K562 (cell line): ENCODE results near the gene DBP. TPM values are rescaled to one million over a fixed set of nuclear protein-coding genes. Genes with fewer than 3 reads are reported as not detected.

Experiments
- CBX3 ChIP-seq, 2 experiments: IDR thresholded peaks; 1 replicate in 1 of 2; 2 replicates in 1 of 2; pipeline ENCODE4 v1.6.1; 2012; ENCODE audit warnings: inconsistent platforms in 2 of 2, low read length in 2 of 2, borderline replicate concordance in 1 of 2, control low read depth in 1 of 2
- ELF2 ChIP-seq: fragments of 250-450 bp; sonication (Bioruptor Pico); IDR thresholded peaks from 2 replicates; pipeline ENCODE4 v1.5.0; 2021; ENCODE audit warnings: mild to moderate bottlenecking
- FOXP1 ChIP-seq: sonication (generic); formaldehyde crosslinking; IDR thresholded peaks from 2 replicates; pipeline ENCODE4 v1.8.0; 2022; ENCODE audit warnings: mild to moderate bottlenecking, missing genetic modification reagents
- HCFC1 ChIP-seq: IDR thresholded peaks from 2 replicates; pipeline ENCODE4 v1.6.1; 2012; ENCODE audit warnings: low read depth, low read length, improper control_type of control experiment
- HDAC6 ChIP-seq: IDR thresholded peaks from 2 replicates; pipeline ENCODE4 v1.6.1; 2012; ENCODE audit warnings: low read depth, mild to moderate bottlenecking, control low read depth, inconsistent platforms, low read length, moderate library complexity
- KLF13 ChIP-seq: fragments of 450-650 bp; IDR thresholded peaks from 2 replicates; pipeline ENCODE4 v1.6.1; 2016; ENCODE audit warnings: missing genetic modification characterization, low read depth, mild to moderate bottlenecking, missing compliant biosample characterization, moderate library complexity, borderline replicate concordance
- LEF1 ChIP-seq: fragments of 450-650 bp; IDR thresholded peaks from 2 replicates; pipeline ENCODE4 v1.6.1; 2016; ENCODE audit warnings: mild to moderate bottlenecking
- MAX ChIP-seq: sonication (generic); formaldehyde crosslinking; IDR thresholded peaks from 2 replicates; pipeline ENCODE4 v1.9.0; 2022; ENCODE audit warnings: mild to moderate bottlenecking, missing genetic modification reagents
- NFRKB ChIP-seq: fragments of 450-650 bp; IDR thresholded peaks from 2 replicates; pipeline ENCODE4 v1.6.1; 2016; ENCODE audit warnings: low read depth
- PCBP2 ChIP-seq: fragments of 200-400 bp; formaldehyde crosslinking; IDR thresholded peaks from 2 replicates; pipeline ENCODE4 v1.6.1; 2018; ENCODE audit warnings: low read length, low read depth, mild to moderate bottlenecking, moderate library complexity; ENCODE audit not compliant: poor library complexity, severe bottlenecking
- PPARD ChIP-seq: fragments of 250-450 bp; sonication (Bioruptor Pico); IDR thresholded peaks from 2 replicates; pipeline ENCODE4 v1.8.0; 2022; ENCODE audit warnings: inconsistent platforms, mild to moderate bottlenecking, moderate library complexity
- PRPF4 ChIP-seq: fragments of 200-400 bp; formaldehyde crosslinking; IDR thresholded peaks from one replicate; pipeline ENCODE4 v1.6.1; 2017; ENCODE audit warnings: low read length, low read depth, mild to moderate bottlenecking; ENCODE audit not compliant: insufficient read depth, poor library complexity, severe bottlenecking
- RAD21 ChIP-seq, 2 experiments: fragments of 250-450 bp in 1 of 2; fragments of 450-650 bp in 1 of 2; sonication (Bioruptor Pico) in 1 of 2; formaldehyde crosslinking in 1 of 2; IDR thresholded peaks in 1 of 2; conservative IDR thresholded peaks in 1 of 2; 2 replicates each; pipeline versions ENCODE4 v1.4.0 to v1.8.0; 2020 to 2022; ENCODE audit warnings: mild to moderate bottlenecking in 2 of 2, moderate library complexity in 1 of 2
- RNF219 ChIP-seq: fragments of 250-450 bp; sonication (Bioruptor Pico); IDR thresholded peaks from 2 replicates; pipeline ENCODE4 v1.5.0; 2022; ENCODE audit warnings: mild to moderate bottlenecking
- SETDB1 ChIP-seq: IDR thresholded peaks from one replicate; pipeline ENCODE4 v1.6.1; 2012; ENCODE audit warnings: low read length, control low read depth, inconsistent platforms
- SMARCA4 ChIP-seq: fragments of 450-650 bp; IDR thresholded peaks from 2 replicates; pipeline ENCODE4 v1.6.1; 2016
- SMARCE1 ChIP-seq: fragments of 450-650 bp; IDR thresholded peaks from 2 replicates; pipeline ENCODE4 v1.7.1; 2016; ENCODE audit warnings: mild to moderate bottlenecking
- ZHX1 ChIP-seq: fragments of 150-350 bp; conservative IDR thresholded peaks from 2 replicates; pipeline ENCODE4 v1.6.1; 2014; ENCODE audit warnings: low read length
- ZNF133 ChIP-seq: fragments of 250-450 bp; sonication (Bioruptor Pico); IDR thresholded peaks from 2 replicates; pipeline ENCODE4 v1.4.0; 2020; ENCODE audit warnings: mild to moderate bottlenecking
- ZNF253 ChIP-seq: fragments of 250-450 bp; sonication (Bioruptor Pico); conservative IDR thresholded peaks from 2 replicates; pipeline ENCODE4 v1.6.1; 2021; ENCODE audit warnings: mild to moderate bottlenecking
- ZNF398 ChIP-seq: fragments of 250-450 bp; sonication (Bioruptor Pico); IDR thresholded peaks from 2 replicates; pipeline ENCODE4 v1.8.0; 2021; ENCODE audit warnings: moderate library complexity, mild to moderate bottlenecking, inconsistent platforms
- ZNF717 ChIP-seq: fragments of 250-450 bp; sonication (Bioruptor Pico); IDR thresholded peaks from 2 replicates; pipeline ENCODE4 v1.5.0; 2021
- polyA plus RNA-seq, 8 experiments: library from polyadenylated mRNA; depleted of rRNA in 4 of 8; stranded (reverse) in 5 of 8; unstranded in 3 of 8; fragments of >200 nt; fragmentation: Nextera tagmentation in 2 of 8; fragmentation: Illumina TruSeq in 1 of 8; extraction: Ambion mirVana in 2 of 8; extraction: Trizol in 1 of 8; gene quantifications; 2 replicates each; pipeline versions ENCODE4 v1.2.1 to v1.2.3, GENCODE V29; 2011 to 2014; ENCODE audit warnings: inconsistent platforms in 1 of 8, missing spikeins in 1 of 8
- total RNA-seq, 7 experiments: library from RNA; depleted of rRNA in 6 of 7; stranded (reverse); fragments of >200 nt in 6 of 7; fragmentation: Illumina TruSeq in 2 of 7; extraction: Trizol in 2 of 7; gene quantifications; 2 replicates each; pipeline versions ENCODE4 v1.2.1 to v1.2.3, GENCODE V29; 2011 to 2021; ENCODE audit warnings: low replicate concordance in 1 of 7

DBP gene
- total and polyA plus RNA-seq, 9 of the 15 experiments (the other 6 are each of a cell fraction or from before 2014, with no cell fraction given) = 0.25 to 5.5 (median 1.8) TPM

- no peak for TF ChIP-seq MAX
- TF ChIP-seq ZNF133 (CRISPR knock-in tag) = no peak
- TF ChIP-seq CBX3 (IDR thresholded peaks at IDR 0.05; ENCODE audit: borderline replicate concordance in 1 of 2, low read length in 2 of 2) = no peak
- no peak for TF ChIP-seq PCBP2
- TF ChIP-seq ZNF398 (CRISPR knock-in tag) = no peak
- no peak for TF ChIP-seq ZNF717
- no peak for TF ChIP-seq RNF219 (CRISPR knock-in tag)
- no peak for TF ChIP-seq SMARCE1
- TF ChIP-seq SMARCA4 = no peak
- TF ChIP-seq ZNF253 (CRISPR knock-in tag) = no peak
- TF ChIP-seq LEF1 = no peak
- no peak for TF ChIP-seq ZHX1
- TF ChIP-seq HCFC1 = no peak
- no peak for TF ChIP-seq KLF13 (tag)
- no peak for TF ChIP-seq PRPF4
- peak; percentile 14; the same call in 1 of the 2 replicates for TF ChIP-seq NFRKB
- TF ChIP-seq SETDB1 = no peak
- no peak for TF ChIP-seq FOXP1 (CRISPR knock-in tag)
- TF ChIP-seq HDAC6 = no peak
- 0 out of 2 replicates have a peak, but pooled peaks have one; percentile 26 for TF ChIP-seq ELF2 (CRISPR knock-in tag)
- TF ChIP-seq PPARD = no peak
- TF ChIP-seq RAD21 (CRISPR knock-in tag; conservative IDR thresholded peaks at IDR 0.05 in 1 of 2, IDR thresholded peaks at IDR 0.05 in 1 of 2) = no peak
These were observed 17.2 kb downstream of the DBP start (continued) for GRCh38 chr19:48619692-48620585.
